ENCODE data around the gene ZGRF1. TPM values are rescaled to one million over a fixed set of nuclear protein-coding genes. Genes with fewer than 3 reads are reported as not detected.
"Not testable (repeated sequence)": the region's sequence is repeated elsewhere in the genome, so short reads cannot be mapped to it uniquely, and the experiment has no call there.

Gene ZGRF1
- total RNA-seq, 2 experiments from 2014 or later = 40.0 to 43.0 TPM

DNA sequence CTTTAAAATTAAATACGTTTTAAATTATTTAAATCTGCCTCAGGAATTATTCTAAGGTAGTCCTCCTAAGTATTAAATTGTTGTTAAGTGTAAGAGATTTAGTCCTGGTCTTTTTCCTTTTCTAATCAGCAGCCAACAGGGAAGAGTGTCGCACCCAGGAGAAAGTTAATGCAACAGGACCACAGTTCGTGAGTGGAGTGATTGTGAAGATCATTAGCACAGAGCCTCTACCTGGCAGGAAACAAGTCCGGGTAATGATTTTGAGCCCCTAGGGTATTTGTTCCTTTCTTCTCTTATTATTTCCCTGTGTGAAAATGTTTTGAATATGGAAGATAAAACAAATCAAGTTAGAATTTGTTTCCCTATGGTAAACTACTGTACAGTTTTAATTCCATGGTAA, 13.6 kb upstream of the ZGRF1 start:
- Mint-ChIP-seq H3K9me3 (no peaks in the 10 kb centered on the region), H3K4me1 (ENCODE audit: low read depth) (no peaks in the 10 kb centered on the region), H3K4me3 (no peak overlapping the region), H3K27me3 (ENCODE audit: low read depth) (no peaks in the 10 kb centered on the region), H3K36me3 (ENCODE audit: low read depth) (peaks cover 15% of the 10 kb centered on the region), H3K27ac (no peak overlapping the region)
- DNase-seq = no peak
- intact Hi-C loops (cut with micrococcal nuclease) = no loop called here
- CTCF ChIA-PET = no interaction called here

DNA sequence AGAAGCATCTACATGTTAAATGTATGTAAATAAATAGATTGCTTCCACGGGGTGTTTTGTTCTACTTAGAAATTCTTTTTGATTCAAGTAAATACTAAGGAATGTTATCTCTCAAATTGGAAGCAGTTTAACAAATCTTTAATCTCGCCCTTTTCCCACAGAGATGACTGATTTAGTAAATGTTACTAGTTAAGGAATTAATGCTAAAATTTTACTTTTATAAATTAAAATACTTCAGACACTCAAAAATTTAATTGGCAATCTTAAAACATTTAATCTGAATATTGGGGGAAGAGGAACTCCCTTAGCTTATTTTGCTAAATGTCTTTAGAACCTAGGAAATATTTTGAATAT, 12.3 kb upstream of the ZGRF1 start:
- Mint-ChIP-seq H3K4me3 (no peak overlapping the region), H3K27ac (no peak overlapping the region), H3K9me3 (no peaks in the 10 kb centered on the region), H3K36me3 (ENCODE audit: low read depth) (peaks cover 13% of the 10 kb centered on the region), H3K27me3 (ENCODE audit: low read depth) (no peaks in the 10 kb centered on the region), H3K4me1 (ENCODE audit: low read depth) (no peaks in the 10 kb centered on the region)
- intact Hi-C loops (cut with micrococcal nuclease) = no loop called here
- DNase-seq = no peak
- CTCF ChIA-PET = interaction anchor here (1.7 kb wide), 1 partner anchor 11 kb away, joined by 4 read pairs; no protein-coding TSS in a partner anchor

GRCh38 chr4:112648263-112649054, 11.8 kb upstream of the ZGRF1 start:
- CTCF ChIA-PET = interaction anchor here (1.7 to 4.8 kb wide), 2 partner anchors 11 to 116 kb away, joined by 4 to 31 read pairs; no protein-coding TSS in a partner anchor

DNA sequence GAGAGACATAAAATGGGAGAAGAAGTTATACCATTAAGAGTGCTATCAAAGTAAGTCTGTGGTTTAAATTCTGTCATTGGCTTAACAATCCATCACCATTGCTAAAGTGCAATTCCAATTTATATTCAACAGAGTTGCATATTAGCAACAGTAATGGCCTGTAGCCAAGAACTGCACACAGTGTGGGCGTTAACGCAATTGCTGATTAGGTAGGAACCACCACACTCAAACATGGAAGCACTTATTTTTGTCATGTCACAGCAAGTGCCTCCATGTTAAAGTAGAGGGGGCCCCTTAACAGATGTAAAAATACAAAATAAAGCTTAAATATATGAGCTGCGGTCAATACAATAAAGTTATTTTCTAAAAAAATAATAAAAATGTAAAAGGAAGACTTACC, 11.1 kb upstream of the ZGRF1 start:
- DNase-seq = no peak
- no peaks in the 10 kb centered on the region for H3K9me3 Mint-ChIP-seq
- intact Hi-C loops (cut with micrococcal nuclease) = no loop called here
- peaks cover 7% of the 10 kb centered on the region for H3K4me1 Mint-ChIP-seq (ENCODE audit: low read depth)
- H3K36me3 Mint-ChIP-seq (ENCODE audit: low read depth) = peaks cover 14% of the 10 kb centered on the region
- H3K27me3 Mint-ChIP-seq (ENCODE audit: low read depth) = no peaks in the 10 kb centered on the region
- no peak overlapping the region for H3K27ac Mint-ChIP-seq
- no peak overlapping the region for H3K4me3 Mint-ChIP-seq
- CTCF ChIA-PET = interaction anchor here (1.7 to 4.8 kb wide), 2 partner anchors 10 to 116 kb away, joined by 4 to 31 read pairs; no protein-coding TSS in a partner anchor

More at GRCh38 chr4:112648263-112649054, 11.8 kb upstream of the ZGRF1 start:
- intact Hi-C loops (cut with micrococcal nuclease) = no loop called here
- H3K27me3 Mint-ChIP-seq (ENCODE audit: low read depth) = no peaks in the 10 kb centered on the region
- peaks cover 11% of the 10 kb centered on the region for H3K36me3 Mint-ChIP-seq (ENCODE audit: low read depth)
- peaks cover 2% of the 10 kb centered on the region for H3K4me1 Mint-ChIP-seq (ENCODE audit: low read depth)
- H3K4me3 Mint-ChIP-seq = no peak overlapping the region
- H3K27ac Mint-ChIP-seq = no peak overlapping the region
- H3K9me3 Mint-ChIP-seq = no peaks in the 10 kb centered on the region
- no peak for DNase-seq

DNA sequence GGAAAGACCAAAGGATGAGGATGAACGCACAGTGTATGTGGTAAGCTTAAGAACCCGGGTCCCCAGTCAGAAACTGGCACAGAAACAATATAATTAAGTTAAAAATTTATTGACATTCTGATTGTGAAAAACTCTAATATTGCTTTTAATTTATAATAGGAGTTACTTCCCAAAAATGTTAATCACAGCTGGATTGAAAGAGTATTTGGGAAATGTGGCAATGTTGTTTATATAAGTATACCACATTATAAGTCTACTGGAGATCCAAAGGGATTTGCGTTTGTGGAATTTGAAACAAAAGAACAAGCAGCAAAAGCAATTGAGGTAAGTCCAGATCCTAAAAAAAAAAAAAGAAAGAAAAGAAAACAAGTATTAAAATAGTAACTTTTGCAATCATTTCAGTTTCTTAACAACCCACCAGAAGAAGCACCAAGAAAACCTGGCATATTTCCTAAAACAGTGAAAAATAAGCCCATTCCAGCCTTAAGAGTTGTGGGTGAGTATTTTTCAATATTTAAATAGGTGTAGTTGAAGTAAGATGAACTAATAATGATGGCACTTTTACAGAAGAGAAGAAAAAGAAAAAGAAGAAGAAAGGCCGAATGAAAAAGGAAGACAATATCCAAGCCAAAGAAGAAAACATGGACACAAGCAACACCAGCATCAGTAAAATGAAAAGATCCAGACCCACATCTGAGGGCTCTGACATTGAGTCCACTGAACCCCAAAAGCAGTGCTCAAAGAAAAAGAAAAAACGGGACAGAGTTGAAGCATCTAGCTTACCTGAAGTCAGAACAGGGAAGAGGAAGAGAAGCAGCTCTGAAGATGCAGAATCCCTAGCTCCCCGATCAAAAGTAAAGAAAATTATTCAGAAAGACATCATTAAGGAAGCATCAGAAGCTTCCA, 10.2 kb upstream of the ZGRF1 start:
- H3K27me3 Mint-ChIP-seq (ENCODE audit: low read depth) = no peaks in the 10 kb centered on the region
- CTCF ChIA-PET = interaction anchor here (4.8 kb wide), 1 partner anchor 117 kb away, joined by 31 read pairs; no protein-coding TSS in a partner anchor
- peaks cover 13% of the 10 kb centered on the region for H3K36me3 Mint-ChIP-seq (ENCODE audit: low read depth)
- intact Hi-C loops (cut with micrococcal nuclease) = no loop called here
- peaks cover 7% of the 10 kb centered on the region for H3K4me1 Mint-ChIP-seq (ENCODE audit: low read depth)
- no peak for DNase-seq
- no peaks in the 10 kb centered on the region for H3K9me3 Mint-ChIP-seq
- H3K4me3 Mint-ChIP-seq = no peak overlapping the region
- no peak overlapping the region for H3K27ac Mint-ChIP-seq

GRCh38 chr4:112645541-112646329, 9.0 kb upstream of the ZGRF1 start:
- H3K9me3 Mint-ChIP-seq = no peaks in the 10 kb centered on the region
- peaks cover 16% of the 10 kb centered on the region for H3K4me1 Mint-ChIP-seq (ENCODE audit: low read depth)
- CTCF ChIA-PET = interaction anchor here (1.3 to 4.8 kb wide), 2 partner anchors 114 to 119 kb away, joined by 3 to 31 read pairs; no protein-coding TSS in a partner anchor
- no peak for DNase-seq
- no peak overlapping the region for H3K4me3 Mint-ChIP-seq
- intact Hi-C loops (cut with micrococcal nuclease) = no loop called here
- peaks cover 13% of the 10 kb centered on the region for H3K36me3 Mint-ChIP-seq (ENCODE audit: low read depth)
- no peaks in the 10 kb centered on the region for H3K27me3 Mint-ChIP-seq (ENCODE audit: low read depth)
- H3K27ac Mint-ChIP-seq = no peak overlapping the region

DNA sequence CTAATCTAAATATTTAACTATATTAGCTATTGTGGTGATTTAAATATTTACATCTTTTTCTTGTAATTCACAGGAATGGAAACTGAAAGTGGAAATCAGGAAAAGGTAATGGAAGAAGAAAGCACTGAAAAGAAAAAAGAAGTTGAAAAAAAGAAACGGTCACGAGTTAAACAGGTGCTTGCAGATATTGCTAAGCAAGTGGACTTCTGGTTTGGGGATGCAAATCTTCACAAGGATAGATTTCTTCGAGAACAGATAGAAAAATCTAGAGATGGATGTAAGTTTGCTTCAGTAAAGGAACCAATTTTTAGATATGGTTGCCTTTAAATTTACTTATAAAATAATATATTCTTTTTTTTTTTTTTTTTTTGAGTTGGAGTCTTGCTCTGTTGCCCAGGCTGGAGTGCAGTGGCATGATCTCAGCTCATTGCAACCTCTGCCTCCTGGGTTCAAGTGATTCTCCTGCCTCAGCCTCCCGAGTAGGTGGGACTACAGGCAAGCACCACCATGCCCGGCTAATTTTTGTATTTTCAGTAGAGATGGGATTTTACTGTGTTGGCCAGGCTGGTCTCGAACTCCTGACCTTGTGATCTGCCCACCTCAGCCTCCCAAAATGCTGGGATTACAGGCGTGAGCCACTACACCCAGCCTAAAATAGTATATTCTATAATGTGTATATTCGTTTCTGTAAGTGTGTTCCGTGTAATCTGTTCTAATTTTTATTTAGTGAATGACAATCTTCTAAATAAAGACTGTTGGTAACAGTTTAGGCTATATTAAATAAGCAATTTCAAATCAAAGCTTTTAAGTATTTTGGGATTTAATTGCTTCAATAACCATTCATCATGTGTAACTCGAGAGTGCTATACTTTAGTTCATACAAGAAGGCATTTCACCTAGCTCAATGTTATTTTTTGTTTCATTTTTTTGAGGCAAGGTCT, 8.2 kb upstream of the ZGRF1 start:
- intact Hi-C loops (cut with micrococcal nuclease); H3K9me3 Mint-ChIP-seq; H3K27me3 Mint-ChIP-seq (ENCODE audit: low read depth); H3K27ac Mint-ChIP-seq; DNase-seq; H3K4me3 Mint-ChIP-seq: not testable (repeated sequence)
- peaks cover 18% of the 10 kb centered on the region for H3K4me1 Mint-ChIP-seq (ENCODE audit: low read depth)
- peaks cover 13% of the 10 kb centered on the region for H3K36me3 Mint-ChIP-seq (ENCODE audit: low read depth)
- CTCF ChIA-PET = interaction anchor here (1.3 to 4.8 kb wide), 2 partner anchors 115 to 119 kb away, joined by 3 to 31 read pairs; no protein-coding TSS in a partner anchor

DNA sequence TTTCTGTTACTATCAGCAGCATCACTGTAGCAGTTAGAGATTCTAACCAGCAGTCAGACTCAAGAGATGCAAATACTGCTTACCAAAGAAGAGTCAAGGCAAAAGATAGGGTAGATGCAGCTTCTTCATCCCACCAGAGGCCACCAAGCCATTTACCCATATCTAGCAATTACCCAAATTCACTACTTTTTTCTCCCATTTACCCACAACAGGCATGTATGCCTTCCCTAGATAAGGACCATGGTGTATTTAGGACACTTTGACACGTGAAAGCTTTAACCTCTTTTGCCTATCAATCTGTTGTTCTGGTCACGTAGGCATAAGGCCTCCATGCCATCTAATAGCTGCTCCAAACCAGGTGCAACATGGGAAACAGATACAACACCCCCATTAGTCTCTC, 5.8 kb upstream of the ZGRF1 start:
- Mint-ChIP-seq H3K9me3 (no peaks in the 10 kb centered on the region), H3K27ac (no peak overlapping the region), H3K27me3 (ENCODE audit: low read depth) (no peaks in the 10 kb centered on the region), H3K4me1 (ENCODE audit: low read depth) (peaks cover 22% of the 10 kb centered on the region), H3K4me3 (no peak overlapping the region), H3K36me3 (ENCODE audit: low read depth) (peaks cover 13% of the 10 kb centered on the region)
- intact Hi-C loops (cut with micrococcal nuclease) = no loop called here
- CTCF ChIA-PET = interaction anchor here (0.5 to 1.5 kb wide), 6 partner anchors 8 to 123 kb away, joined by 3 to 8 read pairs (median 4); no protein-coding TSS in a partner anchor
- DNase-seq = no peak

DNA sequence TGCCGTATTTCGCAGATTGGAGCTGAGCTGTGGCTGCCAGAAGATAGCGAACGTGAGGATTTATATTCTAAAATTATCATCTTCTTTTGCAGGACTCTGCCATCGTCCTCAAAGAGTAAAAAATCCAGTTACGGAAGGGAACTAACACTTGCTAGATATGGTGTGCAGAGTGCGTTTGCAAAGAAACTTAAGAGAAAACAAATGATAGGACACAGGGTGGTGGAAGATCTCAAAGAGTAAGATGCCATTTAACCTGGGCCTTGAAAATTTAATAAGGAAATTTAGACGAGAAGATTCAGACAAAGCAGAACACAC, 800 bp upstream of the ZGRF1 start:
- Mint-ChIP-seq H3K4me3 (no peak overlapping the region), H3K4me1 (ENCODE audit: low read depth) (peaks cover 27% of the 10 kb centered on the region), H3K9me3 (no peaks in the 10 kb centered on the region), H3K27me3 (ENCODE audit: low read depth) (no peaks in the 10 kb centered on the region), H3K36me3 (ENCODE audit: low read depth) (peaks cover 2% of the 10 kb centered on the region), H3K27ac (no peak overlapping the region)
- intact Hi-C loops (cut with micrococcal nuclease) = loop anchor here (1.0 to 10.0 kb wide), 11 partner anchors 69 to 1124 kb away; partner anchors contain the start of genes AP1AR, CAMK2D and FAM241A
- DNase-seq = no peak
- CTCF ChIA-PET = interaction anchor here (0.6 to 6.6 kb wide), 3 partner anchors 11 to 127 kb away, joined by 4 to 70 read pairs (median 4); no protein-coding TSS in a partner anchor

GRCh38 chr4:112633477-112634235, 3.1 kb downstream of the ZGRF1 start:
- CTCF ChIA-PET = interaction anchor here (0.6 to 6.6 kb wide), 5 partner anchors 9 to 499 kb away, joined by 3 to 70 read pairs (median 4); no protein-coding TSS in a partner anchor
- H3K27ac Mint-ChIP-seq = no peak overlapping the region
- H3K27me3 Mint-ChIP-seq (ENCODE audit: low read depth) = no peaks in the 10 kb centered on the region
- peaks cover 4% of the 10 kb centered on the region for H3K36me3 Mint-ChIP-seq (ENCODE audit: low read depth)
- peaks cover 12% of the 10 kb centered on the region for H3K4me1 Mint-ChIP-seq (ENCODE audit: low read depth)
- intact Hi-C loops (cut with micrococcal nuclease) = loop anchor here (1.0 to 10.0 kb wide), 4 partner anchors 129 to 319 kb away; no protein-coding TSS in a partner anchor
- no peaks in the 10 kb centered on the region for H3K9me3 Mint-ChIP-seq
- H3K4me3 Mint-ChIP-seq = no peak overlapping the region
- DNase-seq = no peak

Data from activated naive CD4-positive, alpha-beta T cell treated with anti-CD3 and anti-CD28 coated beads for 36 hours (primary cell).